Right atrium auricular region (tissue), 2 donors: Measurements from ENCODE around the gene DDX23. TPM values are rescaled to one million over a fixed set of nuclear protein-coding genes. Genes with fewer than 3 reads are reported as not detected.

ENCODE experiments used
- DNase-seq: peaks from one replicate; pipeline ENCODE4 v3.0.0-alpha.2; 2019; ENCODE audit warnings: low spot score
- H3K27ac ChIP-seq, 2 donors: fragments of 200-600 bp; sonication (generic); 1 replicate in 1 of 2; 2 replicates in 1 of 2; pipeline ENCODE4 v1.5.1; 2016 to 2019
- H3K27me3 ChIP-seq, 2 donors: fragments of 200-600 bp; sonication (generic); one replicate each; pipeline versions ENCODE4 v1.5.1 to v1.6.0; 2017 to 2019
- H3K36me3 ChIP-seq: fragments of 200-600 bp; sonication (generic); one replicate; pipeline ENCODE4 v1.5.1; 2016
- H3K4me1 ChIP-seq, 2 donors: fragments of 200-600 bp; sonication (generic); one replicate each; pipeline versions ENCODE4 v1.5.1 to v1.6.0; 2017 to 2019
- H3K4me3 ChIP-seq, 2 donors: fragments of 200-600 bp; sonication (generic); 1 replicate in 1 of 2; 2 replicates in 1 of 2; pipeline ENCODE4 v1.5.1; 2017 to 2019; ENCODE audit warnings: mild to moderate bottlenecking in 1 of 2, moderate library complexity in 1 of 2
- H3K9me3 ChIP-seq, 2 donors: fragments of 200-600 bp; sonication (generic); one replicate each; pipeline ENCODE4 v1.5.1; 2019
- CTCF ChIP-seq, 2 donors: fragments of 200-600 bp; sonication (generic); IDR thresholded peaks; one replicate each; pipeline ENCODE4 v1.5.1; 2019; ENCODE audit warnings: antibody characterized with exemption in 2 of 2
- total RNA-seq, 2 donors: library from RNA; depleted of rRNA; stranded (reverse); fragments of >200 nt; gene quantifications; one replicate each; pipeline ENCODE4 v1.1.0, GENCODE V29; 2016

DDX23 gene
- total RNA-seq, 2 donors from 2014 or later, result 28.3 to 34.2 TPM

DNA sequence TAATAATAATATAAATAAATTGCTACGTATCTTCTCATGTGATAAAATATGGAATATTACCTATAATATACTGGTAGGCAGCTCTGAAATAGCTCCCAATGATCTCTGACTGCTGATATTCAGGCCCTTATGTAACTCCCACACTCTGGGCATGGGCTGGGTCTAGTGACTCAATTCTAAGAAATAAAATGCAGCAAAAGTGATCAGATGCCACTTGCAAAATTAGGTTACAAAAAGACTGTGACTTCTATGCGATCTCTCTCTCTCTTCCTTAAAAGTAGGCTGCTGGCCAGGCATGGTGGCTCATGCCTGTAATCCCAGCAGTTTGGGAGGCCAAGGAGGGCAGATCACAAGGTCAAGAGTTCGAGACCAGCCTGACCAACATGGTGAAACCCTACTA is 44.0 kb downstream of the DDX23 start:
- Histone ChIP-seq H3K4me3 (no peak overlapping the region), H3K27me3 (no peaks in the 10 kb centered on the region), H3K27ac (no peak overlapping the region), H3K9me3 (no peaks in the 10 kb centered on the region), H3K36me3 (no peaks in the 10 kb centered on the region), H3K4me1 (peaks cover 0 to 7% of the 10 kb centered on the region in 2 donors)
- no peak for DNase-seq
- TF ChIP-seq CTCF (IDR thresholded peaks at IDR 0.05), result no peak

GRCh38 chr12:48803675-48804074 is 48.3 kb downstream of the DDX23 start:
- no peaks in the 10 kb centered on the region for H3K36me3 ChIP-seq
- H3K4me1 ChIP-seq, result no peaks in the 10 kb centered on the region
- H3K27me3 ChIP-seq, result no peaks in the 10 kb centered on the region
- TF ChIP-seq CTCF (IDR thresholded peaks at IDR 0.05), result no peak
- no peak overlapping the region for H3K4me3 ChIP-seq
- H3K27ac ChIP-seq, result no peak overlapping the region
- no peaks in the 10 kb centered on the region for H3K9me3 ChIP-seq
- no peak for DNase-seq

- H3K27me3 ChIP-seq, result no peaks in the 10 kb centered on the region
- H3K9me3 ChIP-seq, result no peaks in the 10 kb centered on the region
- no peak for DNase-seq
- TF ChIP-seq CTCF (IDR thresholded peaks at IDR 0.05), result no peak
- no peaks in the 10 kb centered on the region for H3K36me3 ChIP-seq
- H3K4me1 ChIP-seq, result no peaks in the 10 kb centered on the region
- H3K27ac ChIP-seq, result no peak overlapping the region
- H3K4me3 ChIP-seq, result no peak overlapping the region
Measured at GRCh38 chr12:48800971-48801370, 51.0 kb downstream of the DDX23 start.

GRCh38 chr12:48800457-48800856 is 51.5 kb downstream of the DDX23 start:
- Histone ChIP-seq H3K4me3 (no peak overlapping the region), H3K27ac (no peak overlapping the region), H3K36me3 (no peaks in the 10 kb centered on the region), H3K4me1 (peaks cover 0 to 4% of the 10 kb centered on the region in 2 donors), H3K9me3 (no peaks in the 10 kb centered on the region), H3K27me3 (no peaks in the 10 kb centered on the region)
- TF ChIP-seq CTCF (IDR thresholded peaks at IDR 0.05), result no peak
- no peak for DNase-seq

GRCh38 chr12:48796976-48797375 is 55.0 kb downstream of the DDX23 start:
- H3K4me1 ChIP-seq, result peaks cover 0 to 5% of the 10 kb centered on the region in 2 donors
- H3K9me3 ChIP-seq, result no peaks in the 10 kb centered on the region
- no peak overlapping the region for H3K27ac ChIP-seq
- TF ChIP-seq CTCF (IDR thresholded peaks at IDR 0.05), result no peak
- no peak for DNase-seq
- no peak overlapping the region for H3K4me3 ChIP-seq
- H3K27me3 ChIP-seq, result no peaks in the 10 kb centered on the region
- H3K36me3 ChIP-seq, result no peaks in the 10 kb centered on the region
